Astrocyte of the hippocampus (primary cell): ENCODE data around the gene PTPRC.

Experiments used
- DNase-seq: peaks from one replicate; pipeline ENCODE4 v3.0.0; 2011; ENCODE audit warnings: low read depth, low spot score

Gene PTPRC

DNA sequence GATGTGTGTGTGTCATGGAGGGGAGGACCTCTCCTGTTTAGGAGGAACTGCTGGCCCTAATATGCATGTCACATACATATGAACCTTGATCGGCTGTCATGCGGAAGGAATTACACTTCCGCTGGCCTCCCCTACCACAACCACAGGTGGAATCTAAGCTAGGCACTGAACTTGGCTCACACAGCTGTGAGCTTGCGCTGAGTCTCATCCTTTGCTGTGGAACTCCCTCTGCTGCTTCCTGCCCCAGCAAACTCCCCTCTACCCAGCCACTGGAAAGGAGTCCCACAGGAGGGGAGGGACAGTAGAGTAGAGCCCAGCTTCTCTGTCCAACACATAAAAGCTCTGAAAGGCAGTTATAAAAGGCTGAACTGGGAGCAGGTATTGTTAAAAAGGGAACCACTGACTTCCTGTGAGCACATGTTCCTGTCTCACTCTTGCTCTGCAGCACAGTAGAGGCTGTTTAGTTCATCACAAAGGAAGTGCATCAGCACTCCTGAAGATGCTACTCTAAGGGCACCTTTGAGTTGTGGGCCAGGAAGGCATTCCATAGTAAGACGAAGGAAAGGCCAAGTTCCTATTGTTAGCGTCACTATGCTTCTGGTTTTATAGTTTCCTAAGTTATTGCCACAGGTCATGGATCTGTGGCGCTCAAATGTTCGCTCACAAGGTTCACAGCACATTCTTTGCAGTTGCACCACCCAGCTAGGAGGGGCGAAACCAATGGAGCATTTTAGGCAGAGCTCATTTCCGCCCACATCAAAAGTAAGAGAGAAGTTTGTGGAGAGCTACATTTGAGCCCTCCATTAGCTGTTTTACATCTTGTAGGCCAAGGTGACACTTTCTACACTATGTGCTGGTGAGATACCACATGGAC is 17.7 kb upstream of the PTPRC start:
- DNase-seq: no peak

DNA sequence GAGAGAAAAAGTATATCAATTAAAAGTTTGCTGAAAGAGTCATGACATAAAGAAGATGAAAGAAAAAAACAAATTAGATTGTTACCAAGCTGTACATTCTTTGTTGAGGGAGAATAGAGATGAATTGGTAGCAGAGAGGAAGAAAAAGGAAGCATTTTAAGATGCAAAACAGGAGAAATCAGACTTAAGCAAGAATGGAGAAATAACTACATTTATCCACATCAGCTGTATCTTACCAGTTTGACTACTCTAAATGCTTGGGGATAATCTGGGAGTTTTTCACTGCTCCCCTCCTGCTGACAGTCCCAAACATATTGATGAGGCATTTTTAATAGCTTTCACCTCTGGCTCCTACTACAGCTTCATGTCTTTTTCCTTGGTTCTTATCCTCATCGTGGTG is 16.8 kb upstream of the PTPRC start:
- no peak for DNase-seq

DNA sequence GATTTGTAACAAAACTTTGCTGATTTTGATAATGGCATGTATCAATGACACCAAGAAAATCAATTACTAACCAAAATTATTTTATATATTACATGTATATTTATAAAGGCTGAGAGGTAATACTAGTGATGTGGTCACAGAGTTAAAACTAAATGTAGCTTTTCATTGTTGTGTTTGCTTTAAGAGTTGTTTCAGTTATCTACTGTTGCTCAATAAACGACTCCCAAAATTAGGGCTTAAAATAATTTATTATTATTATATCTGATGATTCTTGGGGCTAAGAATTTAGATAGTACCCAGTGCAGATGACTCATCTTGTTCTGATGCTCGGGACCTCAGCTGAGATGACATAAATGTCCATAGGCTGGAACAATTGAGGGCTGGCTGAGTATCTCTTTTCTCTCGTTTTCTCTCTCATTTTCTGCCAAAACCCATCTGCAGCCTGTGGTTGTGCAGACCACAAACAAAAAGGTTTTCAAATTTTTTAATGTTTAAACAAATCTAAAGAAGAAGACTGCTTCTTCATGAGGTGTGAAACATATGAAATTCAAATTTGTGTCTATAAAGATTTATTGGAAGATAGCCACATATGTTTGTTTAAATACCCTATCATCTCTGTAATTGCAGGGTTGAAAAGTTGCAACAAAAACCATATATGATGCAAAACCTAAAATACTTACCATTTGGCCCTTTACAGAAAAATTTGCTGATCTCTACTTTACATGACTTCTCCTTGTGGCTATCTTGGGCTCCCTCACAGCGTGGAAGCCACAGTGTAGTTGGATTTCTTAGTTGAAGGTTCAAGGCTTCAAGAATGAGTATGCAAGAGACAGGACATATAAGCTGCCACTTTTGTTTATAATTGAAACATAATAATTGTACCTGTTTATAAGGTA is 14.8 kb upstream of the PTPRC start:
- DNase-seq: peak; percentile 18

DNA sequence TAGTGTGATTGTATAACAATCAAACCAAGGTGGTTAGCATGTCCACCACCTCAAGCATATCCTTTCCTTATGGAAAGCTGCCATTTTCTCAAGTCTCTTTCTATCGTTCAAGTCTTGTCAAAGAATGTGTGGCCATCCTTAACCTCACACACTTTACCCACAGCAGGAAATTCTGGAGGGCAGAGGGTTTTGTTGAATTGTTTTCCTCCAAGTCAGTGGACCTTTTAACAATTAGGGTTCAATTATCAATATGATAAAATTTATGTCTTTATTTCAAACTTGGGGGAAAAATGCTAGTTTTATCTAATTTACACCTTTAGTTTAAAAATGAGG is 14.2 kb upstream of the PTPRC start:
- DNase-seq: no peak

DNA sequence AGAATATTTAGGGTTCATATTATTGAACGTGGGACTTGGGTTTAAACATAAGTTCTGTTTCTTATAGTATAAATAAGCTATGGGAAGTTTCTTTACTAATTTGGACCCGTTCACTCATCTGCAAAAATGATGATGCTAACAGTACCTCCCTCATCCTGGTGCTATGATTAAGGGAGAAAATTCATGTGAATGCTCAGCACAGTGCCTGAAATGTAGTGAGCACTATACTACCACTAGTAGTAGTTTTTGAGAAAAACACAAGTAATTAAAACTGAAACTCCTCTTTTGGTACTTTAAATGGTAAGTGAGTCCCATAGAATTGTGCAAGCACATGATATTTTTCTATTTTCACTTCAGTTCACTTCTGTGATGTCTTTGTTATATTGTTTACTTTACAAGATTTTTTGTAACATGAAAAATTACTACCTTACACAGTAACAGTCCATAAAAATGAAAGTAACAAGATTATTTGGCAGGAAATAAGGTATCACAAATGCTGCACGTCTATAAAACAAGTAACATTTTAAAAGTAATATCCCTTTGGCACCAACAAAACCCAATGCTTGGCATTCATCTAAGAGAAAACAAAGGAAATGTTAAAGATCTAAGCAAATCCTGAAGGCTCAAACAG is 11.3 kb upstream of the PTPRC start:
- no peak for DNase-seq

DNA sequence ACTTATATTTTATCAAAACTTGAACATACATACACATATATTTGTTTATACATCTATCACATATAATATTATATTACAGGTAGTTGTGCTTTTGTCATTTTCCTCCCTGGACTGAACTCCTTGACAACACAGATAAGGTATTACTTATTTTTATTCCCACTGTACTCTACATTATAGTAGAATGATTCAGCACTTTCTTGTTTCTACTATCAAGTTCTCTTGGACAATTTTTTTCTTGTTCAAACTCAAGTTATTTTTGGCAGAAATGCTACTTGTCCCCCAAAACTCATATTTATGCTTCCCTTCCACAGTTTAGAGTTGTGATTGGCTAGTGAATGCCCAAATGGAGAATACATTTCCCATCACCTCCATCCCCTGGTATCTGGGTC is 10.8 kb upstream of the PTPRC start:
- DNase-seq: no peak

DNA sequence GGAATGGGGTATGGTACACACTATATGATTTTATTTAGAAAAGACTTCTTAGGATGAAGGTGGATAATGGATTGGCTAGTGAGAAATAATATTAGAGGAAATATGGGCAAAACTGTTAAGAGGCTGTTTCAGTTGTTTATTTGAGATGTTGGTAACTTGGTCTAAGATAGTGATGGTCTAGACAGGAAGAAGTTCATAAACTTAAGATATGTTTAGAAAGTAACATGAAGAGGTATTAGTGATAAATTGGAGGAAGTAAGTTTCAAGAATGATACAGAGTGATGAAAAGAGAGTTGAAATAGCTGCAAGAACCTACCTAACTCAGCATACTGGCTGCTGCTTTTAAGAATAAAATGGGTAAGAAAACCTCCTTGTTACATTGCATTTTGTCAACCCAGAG is 9.2 kb upstream of the PTPRC start:
- no peak for DNase-seq

DNA sequence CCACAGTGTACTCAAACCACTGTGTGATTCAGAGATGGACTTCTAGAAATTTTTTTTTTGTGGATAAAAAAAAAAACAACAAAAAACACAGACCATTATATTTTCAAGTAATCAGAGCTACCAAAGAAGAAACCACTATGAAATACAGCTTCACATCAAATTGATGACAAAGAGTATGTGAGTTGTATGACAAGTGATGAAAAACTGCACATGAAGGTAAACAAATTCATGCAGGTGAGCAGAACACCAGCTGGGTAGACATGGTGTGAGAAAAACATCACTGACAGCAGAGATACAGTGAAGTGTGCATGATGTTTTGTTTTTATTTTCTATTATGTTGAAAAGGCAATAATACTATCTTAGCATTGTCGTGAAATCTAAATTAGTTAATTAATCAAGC is 8.0 kb upstream of the PTPRC start:
- no peak for DNase-seq

DNA sequence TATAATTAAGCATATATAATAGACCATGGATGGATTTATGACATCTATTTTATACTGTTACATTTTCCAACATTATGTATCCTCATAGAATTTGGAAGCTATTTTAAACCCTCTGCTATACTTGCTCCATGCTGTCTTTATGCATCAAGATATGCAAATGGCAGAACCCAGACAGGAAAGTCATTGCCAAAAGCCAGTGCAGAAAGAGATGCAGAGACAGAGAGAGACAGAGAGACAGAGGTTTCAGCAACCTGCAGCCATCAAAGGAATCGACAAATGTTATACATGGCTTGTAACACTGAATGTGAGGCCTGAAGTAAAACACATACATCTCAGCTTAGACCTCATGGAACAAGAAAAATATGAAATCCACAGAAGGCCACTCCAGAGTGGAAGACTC is 7.5 kb upstream of the PTPRC start:
- no peak for DNase-seq

DNA sequence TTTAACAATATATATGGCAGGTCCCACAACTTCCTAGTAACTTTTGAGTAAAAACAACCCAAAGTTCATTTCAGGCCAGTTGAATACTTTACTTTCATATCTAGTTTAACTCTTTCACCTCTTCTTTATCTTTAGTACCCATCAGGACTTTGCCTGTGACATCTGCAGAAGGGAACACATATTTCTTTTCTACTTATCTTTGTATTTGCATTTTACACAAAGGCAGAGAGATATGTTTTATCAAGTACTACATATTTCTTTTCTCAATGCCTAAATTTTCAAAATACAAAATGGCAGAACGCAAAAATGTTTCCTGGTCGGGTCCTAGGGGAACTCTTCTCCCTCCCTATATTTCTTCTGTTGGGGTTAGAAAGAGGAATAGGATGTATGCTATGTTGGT is 6.8 kb upstream of the PTPRC start:
- no peak for DNase-seq

DNA sequence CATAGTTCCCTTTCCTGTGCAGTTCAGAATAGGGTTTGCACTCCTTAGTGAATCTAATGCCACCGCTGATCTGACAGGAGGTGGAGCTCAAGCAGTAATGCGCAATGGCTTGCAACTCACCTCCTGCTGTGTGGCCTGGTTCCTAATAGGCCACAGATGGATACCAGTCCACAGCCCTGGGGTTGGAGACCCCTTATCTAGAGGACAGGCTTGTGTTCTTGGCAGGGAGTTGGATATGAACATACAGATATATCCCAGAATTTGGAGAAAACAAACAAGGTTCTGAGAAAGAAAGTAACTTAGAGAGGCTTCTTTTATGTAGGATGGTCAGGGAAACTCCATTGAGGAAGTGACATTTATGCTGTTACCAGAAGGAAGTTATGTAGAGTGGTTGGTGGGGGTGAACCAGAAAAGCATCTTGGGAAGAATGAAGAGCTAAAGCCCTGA is 5.1 kb upstream of the PTPRC start:
- DNase-seq: no peak

DNA sequence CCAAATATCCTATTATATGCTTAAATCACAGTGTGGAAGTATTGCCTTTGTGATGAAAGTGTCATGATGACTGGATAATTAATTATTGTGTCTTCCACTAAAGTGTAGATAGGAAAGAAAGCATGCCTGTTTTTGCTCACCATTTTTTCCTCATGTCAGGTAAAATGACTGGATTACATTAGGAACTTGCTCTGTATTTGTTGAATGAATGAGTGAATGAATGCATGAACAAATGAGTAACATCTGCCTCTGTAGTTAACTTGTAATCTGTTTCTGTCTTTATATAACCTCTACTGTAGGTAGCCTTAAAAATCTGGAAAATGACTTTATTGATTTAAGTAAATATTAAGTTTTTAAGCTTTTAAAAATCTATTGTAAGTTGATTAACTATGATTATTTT is 2.9 kb upstream of the PTPRC start:
- DNase-seq: no peak

DNA sequence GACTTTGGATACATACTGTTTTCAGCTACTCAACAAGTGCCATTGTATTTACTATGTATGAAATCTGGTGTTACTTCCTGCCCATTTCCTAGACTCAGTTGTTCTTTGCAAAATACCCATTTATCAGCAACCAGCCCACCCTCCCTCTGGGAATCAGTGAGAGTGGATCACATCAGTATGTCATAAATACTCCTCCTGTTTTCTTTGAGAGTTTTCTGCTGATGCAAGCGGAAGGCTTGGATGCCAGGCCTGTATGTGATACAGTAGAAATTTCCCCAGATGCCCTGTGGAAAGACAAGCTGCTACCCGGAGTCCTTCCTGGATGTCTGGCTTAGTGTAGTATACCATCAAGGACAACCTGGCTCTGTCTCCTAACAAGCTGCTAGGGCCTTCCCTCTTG is 2.4 kb upstream of the PTPRC start:
- DNase-seq: no peak

DNA sequence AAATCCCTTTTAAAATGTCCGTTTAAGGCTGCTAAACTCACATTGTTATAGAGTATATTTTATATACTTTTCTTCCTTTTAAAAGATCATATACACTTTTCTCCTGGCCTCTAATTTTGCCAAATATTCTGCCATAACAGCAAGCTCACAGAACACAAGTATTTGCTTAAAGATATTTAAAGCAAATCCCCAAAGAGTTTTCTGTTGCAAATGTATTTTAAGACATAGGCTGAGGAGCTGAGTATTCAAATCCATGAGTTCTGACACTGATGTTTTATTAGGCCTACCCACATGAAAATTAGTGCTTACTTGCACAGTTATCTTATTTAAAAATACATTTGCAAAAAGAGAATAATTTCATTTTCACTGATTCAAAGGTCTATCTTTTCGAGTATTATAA is 1.7 kb upstream of the PTPRC start:
- DNase-seq: no peak

DNA sequence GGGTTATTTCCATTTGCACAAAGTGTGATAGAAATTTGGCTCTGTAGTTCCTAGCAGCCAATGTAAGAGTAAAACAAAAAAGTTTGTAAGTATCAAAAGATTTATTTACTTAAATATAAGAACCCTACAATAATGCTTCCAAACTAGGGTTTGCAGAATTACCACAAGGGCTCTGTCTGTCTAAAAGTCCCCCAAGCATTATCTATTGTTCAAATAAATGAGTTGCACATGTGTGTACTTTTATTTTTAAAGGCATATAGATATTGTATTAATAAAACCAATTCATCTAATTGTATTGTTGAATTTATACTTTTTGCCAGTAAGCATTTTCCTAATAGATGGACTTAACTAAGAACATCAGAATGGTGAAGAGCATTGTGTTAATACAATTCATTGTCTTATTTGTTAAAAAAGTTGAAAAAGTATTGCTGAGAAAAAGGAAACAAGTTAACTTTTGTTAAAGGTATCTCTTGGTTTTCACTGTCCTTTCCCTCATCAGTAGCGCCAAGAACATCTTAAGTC is 863 bp upstream of the PTPRC start:
- DNase-seq: no peak

DNA sequence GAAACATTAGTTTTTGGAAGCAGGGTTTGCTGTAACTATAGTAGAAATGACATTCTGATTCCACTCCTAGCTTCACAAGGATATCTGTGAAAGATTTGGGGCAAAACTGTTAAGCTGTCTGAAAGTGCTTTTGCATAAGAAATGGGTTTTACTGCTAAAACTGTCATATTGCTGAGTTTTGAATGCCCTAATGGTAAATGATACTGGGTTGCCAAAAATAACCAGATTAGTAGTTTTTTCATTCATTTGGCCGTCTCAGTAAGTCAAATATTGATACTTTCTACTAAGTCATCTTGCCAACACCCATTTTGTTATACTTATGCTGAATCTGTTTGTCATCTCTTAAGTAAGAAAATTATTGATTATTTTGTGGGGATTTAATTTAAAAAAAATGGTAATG is 399 bp upstream of the PTPRC start:
- no peak for DNase-seq

DNA sequence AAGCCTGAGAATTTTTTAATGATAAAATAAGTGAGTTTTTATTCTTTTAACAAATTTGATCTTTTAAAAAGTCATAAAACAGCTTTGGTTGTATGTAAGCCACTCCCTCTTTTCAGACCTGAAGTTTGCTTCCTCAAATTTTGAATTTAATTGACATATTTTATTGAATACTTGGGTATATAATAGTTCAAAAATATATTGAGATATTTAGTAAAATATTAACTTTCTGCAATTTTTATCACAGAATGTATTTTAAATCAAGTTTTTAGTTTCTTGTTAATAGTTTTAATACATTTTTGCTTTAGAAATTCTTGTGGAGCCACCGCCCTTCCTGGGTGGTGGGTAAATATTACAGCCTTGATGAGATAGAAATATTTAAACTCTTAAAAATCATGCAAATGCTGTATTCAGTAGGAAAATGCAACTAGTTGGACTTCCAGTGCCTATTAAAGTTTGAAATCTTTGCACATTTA is 867 bp downstream of the PTPRC start:
- no peak for DNase-seq

DNA sequence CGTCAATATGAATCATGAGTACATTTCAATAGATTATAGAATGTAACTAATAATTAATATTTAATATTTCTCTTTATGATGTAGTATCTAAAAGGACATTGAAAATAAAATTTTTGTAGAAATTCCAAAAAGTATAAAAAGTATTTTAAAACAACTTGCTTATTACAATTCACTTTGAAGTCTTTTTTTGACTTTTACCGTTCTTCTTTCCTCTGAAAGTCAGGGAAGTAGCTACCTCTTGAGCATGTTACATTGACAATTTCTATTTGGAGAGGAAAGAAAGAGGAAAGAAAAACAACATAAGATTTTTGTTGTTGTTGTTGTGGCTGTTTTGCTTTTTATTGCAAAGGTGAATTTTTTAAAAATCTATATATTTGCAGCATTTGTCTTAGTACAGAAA is 1.3 kb downstream of the PTPRC start:
- DNase-seq: no peak

DNA sequence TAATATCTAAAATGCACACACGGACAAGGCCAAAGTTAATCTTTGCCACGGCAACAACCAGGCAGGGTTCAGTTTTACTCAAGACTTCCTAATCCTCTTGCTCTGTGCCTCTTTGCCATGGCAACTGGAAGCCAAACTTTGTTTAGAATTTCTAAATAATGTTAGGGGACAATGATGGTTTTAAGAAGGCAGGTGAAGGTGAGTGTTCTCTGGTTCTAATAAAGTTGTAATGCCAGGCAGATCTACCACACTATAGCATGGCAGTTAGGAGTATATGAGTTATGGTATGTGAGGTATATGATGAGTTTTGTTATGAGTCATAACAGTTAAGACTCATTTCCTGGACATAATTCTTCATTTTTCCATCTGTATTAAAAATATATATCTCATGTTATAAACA is 2.7 kb downstream of the PTPRC start:
- DNase-seq: no peak

DNA sequence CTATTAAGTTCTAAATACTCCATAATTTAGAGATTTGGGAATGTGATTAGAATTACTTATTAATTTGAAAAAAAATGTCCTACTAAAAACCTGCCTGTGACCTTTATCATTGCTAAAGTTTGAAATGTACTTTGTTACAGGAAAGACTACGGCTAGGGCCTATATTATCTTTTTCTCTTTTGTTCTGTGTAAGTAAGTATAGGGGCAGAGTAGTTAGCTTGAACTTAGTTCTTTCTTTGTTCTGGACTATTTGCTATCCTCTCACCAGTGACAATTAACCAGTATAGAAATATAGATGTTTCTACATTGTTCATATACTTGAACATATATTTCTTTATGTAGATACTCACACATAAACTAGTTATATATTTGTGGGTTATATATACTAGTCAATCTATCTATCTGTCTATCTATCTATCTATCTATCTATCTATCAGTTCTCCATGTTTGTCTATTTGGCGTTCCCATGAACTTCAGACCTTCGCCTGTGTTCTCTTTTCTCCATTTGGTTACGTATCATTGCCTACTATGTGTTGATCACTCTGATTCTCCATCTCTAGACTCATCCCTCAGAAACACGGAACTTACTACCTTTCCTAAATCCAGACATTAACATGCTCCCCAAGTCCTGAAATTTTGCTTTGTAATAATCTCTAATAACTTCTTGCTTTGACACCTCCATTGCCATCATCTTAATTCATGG is 3.3 kb downstream of the PTPRC start:
- no peak for DNase-seq

DNA sequence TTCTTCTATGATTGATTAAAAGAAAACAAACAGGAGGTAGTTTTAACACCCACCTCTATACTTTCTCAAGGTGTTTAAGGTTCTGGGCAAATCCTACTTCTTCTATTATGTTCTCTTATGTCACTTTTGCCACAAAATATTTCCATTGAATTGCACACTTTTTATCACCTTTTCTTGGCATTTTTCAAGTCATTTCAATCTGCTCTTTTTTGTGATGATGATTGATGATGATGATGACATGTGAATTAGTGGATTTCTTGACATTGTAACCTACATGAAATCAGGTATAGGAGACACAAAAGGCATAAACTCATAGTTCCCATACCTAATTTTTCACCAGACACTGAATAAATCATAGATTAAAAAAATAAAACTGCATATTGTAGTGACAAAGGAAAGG is 4.1 kb downstream of the PTPRC start:
- DNase-seq: no peak

DNA sequence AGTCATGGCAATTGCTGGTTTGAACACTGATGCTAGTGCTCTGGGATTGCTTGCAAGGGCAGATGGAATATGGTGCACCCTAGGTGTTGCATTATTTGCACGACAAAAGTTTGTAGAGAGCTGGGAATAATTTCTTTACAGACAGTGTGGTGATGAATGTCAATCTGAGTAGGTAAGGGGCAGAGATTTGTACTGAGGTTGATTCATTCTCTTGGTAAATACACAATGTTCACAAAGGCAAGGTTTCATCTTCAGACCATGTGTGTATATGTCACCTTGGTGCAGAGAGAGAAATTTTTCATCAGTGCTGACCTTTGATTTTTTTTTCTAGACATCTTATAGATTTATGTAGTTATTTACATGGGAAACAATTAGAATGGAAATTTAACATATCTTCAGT is 5.0 kb downstream of the PTPRC start:
- DNase-seq: no peak
